Dermis blood vessel endothelial cell (primary cell): Measurements from ENCODE around the gene EEF1AKMT2. TPM values are rescaled to one million over a fixed set of nuclear protein-coding genes. Genes with fewer than 3 reads are reported as not detected.
"Not testable (repeated sequence)": the region's sequence is repeated elsewhere in the genome, so short reads cannot be mapped to it uniquely, and the experiment has no call there.

Source experiments
- DNase-seq: peaks from one replicate; pipeline ENCODE4 v3.0.0; 2010
- total RNA-seq: library from RNA; depleted of rRNA; stranded (reverse); fragments of >200 nt; gene quantifications from 2 replicates; pipeline ENCODE4 v1.2.3, GENCODE V29; 2014

EEF1AKMT2 gene
- 10.4 and 20.9 TPM in 2 replicates for total RNA-seq

DNA sequence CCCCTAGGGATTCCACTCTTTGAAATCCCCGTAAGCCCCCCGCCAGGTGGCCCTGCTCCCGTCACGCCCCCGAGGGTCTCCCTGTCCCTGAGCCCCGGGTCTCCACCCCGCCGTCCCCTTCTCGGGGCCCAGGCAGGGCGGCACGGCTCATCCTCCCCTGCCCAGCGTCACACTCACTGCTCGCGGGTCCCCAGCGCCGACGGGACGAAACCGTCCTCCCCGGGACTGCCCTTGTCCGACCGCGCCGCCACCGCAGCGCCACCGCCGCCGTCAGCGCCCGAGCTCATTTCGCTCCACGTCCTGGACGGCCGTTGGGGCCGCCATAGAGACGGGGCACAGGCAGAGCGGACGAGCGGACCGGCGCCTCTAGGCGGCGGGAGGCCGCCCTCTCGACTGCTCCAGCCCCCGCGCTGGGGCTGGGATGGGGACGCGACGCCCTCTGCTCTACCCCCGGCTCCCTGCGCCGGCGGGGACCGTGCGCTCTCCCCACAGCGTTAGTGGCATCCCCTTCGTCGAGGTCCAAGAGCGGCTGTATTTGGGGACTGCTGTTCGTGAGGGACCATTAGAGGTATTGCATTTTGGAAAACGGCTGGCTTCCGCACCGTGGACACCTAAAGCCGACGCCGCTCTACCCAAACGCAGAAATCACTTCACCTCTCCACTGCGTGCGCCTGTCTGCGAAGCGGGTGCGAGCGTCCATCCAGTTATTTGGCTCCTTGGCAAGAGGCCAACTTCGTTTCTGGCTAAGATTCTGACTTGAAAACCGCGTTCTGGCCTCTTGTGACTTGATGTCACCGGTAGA is at the start of gene EEF1AKMT2:
Gene EEF1AKMT2, minus strand, starts transcription at position 341 of the 802 bp plus-strand sequence. Its CDS starts 54 bp downstream, at position 287.
- peak; percentile 93 for DNase-seq

DNA sequence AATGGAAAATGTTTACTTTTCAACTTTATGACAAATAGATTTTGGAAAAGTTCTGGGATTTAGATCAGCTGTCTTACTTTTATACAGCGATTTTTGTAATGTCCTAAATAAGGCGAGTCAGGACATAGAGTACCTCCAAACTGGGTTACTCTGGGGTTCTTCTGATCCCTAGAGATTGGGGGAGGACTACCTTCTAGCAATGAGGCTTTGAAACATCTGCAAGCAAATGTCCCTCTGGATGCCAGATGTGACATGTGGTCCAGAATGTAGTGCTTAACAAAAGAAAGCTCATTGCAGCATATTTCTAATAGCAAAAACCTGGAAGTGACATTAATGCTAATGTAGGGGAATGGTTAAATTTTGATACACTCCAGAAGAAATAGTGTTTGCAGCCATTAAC is 46.0 kb upstream of the EEF1AKMT2 start:
- DNase-seq: no peak

DNA sequence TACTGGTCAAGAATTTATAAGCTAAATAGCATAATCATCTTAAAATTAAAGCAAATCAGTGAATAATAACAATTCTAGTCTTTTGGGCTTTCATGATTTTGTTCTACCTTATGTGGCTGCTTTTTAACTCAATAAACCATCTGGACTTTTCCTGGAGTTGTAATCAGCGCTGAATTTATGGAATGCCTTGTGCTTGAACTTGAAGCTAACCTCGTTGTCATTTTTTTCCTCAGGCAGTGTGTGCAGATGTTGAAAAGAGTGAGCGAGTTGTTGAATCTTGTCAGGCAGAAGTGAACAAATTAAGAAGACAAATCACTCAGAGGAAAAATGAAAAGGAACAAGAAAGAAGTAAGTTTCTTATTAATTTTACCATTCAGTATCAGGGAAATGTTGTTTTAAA is 39.4 kb upstream of the EEF1AKMT2 start:
- no peak for DNase-seq

DNA sequence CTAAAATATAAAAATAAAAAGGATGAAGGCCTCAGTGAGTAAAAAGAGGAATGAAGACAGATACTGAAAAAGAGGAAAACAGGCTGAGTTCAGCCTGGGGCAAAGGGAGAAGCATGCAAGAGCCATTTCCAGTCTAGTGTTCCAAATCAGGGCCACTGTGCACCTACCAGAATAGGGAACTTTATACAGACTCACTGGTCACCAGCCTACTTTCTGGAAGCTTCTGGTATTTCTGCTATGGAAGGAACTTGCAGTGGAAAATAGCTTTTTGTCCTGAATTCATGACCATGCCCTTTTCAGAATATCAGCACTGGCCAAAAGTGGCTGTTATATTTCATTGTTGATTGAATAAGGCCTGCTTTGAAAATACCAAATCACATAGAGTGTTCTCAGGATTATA is 38.8 kb upstream of the EEF1AKMT2 start:
- DNase-seq: no peak

DNA sequence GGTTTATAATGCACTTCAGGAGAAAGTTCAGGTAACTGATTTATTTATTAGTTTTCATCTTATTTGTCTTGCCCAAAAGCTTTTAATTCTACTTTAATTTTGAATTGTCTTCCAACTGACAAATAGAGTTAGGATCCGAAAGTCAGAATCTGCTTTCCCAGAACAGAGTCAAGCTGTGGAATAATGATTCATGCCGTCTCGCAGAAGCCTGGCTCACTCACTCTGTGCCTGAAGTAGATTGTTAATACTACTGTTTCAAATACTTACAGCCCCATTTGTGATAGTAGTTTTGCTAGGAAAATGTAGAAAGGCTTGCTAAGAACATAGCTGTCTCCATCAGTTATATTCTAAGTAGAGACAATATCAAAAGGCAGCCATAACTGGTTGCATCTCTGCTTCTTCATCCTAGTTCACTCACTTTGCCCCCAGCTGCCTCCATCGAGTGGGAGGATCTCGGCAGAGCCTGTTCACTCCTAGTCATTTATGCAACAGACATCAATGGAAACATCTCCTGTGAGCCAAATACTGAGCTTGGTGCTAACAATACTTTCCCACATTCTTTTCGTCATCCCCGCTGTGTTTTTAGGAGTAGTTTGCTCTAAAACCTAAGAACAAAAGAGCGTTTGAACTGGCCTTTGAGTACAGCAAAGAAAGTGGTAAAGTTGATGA is 37.9 kb upstream of the EEF1AKMT2 start:
- DNase-seq: no peak

DNA sequence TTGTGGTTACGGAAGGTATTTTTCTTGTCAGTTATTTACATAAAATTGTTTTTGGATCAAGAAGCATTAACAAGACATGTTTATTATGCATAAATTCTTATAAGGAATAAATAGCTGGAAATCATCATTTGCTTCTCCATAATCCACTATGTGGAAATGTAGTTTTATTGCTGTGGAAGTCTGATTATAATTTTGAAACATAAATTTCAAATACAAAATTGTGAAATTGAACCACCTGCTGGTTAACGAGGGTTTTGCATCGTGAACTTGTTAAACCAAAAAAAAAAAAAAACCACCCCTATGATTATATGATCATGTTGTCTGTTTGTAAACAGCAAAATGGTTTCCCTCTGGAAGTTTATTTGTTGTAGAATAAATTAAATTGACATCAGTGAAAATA is 35.8 kb upstream of the EEF1AKMT2 start:
- peak; percentile 58 for DNase-seq

DNA sequence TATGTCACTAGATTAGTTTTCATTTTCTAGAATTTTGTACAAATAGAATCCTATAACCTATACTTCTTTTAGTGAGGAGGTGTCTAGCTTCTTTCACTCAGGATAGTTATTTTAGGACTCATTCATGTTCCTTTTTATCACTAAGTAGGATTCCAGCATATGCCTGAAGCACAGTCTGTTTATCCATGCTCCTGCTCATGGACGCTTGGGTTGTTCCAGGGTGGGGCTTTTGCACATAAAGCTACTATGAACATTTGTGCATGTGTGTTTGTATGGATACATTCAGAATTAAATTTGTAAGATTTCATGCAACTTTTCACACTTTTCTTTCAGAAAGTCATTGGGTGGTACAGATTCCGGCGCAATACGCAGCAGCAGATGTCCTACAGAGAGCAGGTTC is 34.6 kb upstream of the EEF1AKMT2 start:
- DNase-seq: no peak

DNA sequence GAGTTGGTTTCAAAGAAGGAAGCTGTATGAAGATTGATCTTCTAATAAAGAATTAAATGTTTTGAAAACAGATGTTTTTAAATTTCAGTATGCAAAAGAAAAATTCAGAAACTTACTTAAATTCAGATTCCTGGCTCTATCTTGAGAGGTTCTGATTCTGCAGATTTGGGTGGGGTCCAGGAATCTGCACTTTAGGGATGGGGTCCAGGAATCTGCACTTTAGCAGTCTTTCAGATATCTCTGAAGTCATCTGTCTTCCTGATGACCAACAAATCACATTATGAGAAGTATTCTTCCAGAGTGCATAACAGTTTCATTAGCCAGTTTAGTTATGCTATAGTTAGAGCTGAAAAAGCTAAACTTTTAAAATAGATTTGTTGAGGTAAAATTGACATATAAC is 34.0 kb upstream of the EEF1AKMT2 start:
- DNase-seq: no peak

DNA sequence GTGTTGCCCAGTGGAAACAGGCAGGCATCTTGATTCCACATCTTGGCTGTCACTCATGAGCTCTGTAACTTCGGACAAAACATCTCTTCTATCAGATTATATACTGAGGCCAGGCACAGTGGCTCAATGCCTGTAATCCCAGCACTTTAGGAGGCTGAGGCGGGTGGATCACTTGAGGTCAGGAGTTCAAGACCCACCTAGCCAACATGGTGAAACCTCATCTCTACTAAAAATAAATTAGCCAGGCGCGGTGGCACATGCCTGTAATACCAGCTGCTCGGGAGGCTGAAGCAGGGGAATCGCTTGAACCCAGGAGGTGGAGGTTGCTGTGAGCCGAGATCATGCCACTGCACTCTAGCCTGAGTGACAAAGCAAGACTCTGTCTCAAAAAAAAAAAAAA is 33.2 kb upstream of the EEF1AKMT2 start:
- not testable (repeated sequence) for DNase-seq

DNA sequence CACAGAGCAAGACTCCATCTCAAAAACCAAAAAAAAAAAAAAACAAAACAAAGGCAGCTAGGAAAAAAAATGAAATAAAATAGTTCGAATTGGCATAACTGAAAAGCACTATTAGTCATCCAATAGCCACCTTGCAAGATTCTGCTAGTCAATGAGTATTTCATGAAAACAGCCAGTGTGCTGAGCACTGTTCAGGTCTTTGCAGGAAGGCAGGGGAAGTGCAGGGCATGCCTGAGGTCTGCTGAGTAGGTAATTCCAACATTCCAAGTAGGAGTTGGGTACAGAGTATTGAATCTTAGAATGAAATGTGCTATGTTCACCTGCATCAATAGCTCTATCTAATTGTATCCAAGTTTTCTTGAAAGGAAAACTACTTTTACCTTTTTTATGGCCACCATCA is 32.8 kb upstream of the EEF1AKMT2 start:
- no peak for DNase-seq

DNA sequence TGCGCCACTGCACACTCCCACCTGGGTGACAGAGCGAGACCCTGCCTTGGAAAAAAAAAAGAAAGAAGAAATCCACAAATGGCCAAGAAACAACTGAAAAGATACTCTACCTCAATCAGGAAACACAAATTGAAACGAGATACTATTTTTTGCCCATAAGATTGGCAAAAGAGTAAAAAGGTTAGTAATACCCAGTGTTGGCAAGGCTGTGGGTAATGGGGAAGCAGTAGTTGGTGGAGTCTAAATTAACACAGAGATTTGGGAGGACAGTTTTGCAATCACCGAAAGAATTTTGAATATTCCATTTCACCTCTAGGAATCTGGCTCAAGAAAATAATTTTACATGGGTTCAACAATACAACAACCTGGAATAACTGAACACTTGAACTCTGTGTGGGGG is 29.8 kb upstream of the EEF1AKMT2 start:
- DNase-seq: no peak

DNA sequence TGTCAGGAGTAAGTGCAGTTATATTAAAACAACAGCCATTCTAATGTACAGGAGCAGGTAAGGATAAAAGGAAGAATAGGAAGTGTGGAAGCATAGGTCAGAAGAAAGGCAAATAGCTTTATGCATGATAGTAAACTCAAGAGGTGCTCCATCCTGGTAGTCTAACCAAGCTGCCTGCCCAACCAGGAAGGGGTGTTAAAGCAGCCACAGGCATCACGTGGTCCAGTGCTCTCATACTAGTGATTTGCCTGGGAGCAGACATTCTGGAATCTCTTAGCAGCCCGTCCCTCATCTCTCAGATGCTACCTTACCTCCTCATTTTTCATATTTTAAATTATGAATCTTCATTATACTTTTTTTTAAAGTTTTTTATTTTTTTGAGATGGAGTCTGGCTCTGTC is 28.4 kb upstream of the EEF1AKMT2 start:
- DNase-seq: no peak

DNA sequence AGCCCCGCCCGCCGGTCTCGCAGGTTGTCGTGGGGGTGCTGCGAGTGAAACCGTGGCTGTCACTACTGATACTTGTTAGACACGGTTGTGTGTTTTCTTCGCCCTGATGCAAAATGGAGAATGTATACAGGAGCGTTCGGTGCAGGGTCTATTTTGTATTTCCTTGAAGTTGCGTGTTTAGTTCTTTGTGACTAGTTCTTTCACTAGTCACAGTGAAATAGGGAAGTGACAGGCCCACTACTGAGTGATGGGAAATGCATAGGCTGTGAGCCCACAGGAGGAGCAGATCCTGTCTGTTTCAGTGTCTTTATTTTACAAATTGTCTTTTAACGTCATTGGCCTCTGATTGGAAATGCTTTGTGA is 10.6 kb upstream of the EEF1AKMT2 start:
- no peak for DNase-seq

DNA sequence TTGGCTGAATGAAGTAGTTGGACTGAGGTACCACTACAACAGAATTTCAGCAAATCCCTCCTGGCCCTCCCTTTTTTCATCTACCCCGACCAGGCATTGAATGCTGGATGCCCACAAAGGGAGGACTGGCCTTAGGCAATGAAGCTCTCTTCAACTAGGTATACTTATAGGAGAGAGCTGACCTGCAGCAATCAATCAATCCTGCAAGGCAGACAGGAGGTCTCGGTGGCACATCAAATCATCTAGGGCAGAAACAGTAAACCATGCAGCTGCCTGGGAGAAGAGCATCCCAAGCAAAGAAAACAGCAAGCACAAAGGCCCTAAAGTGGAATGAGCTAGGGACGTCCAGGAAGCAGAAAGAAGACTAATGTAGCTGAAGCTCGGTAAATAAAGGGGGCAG is 7.5 kb upstream of the EEF1AKMT2 start:
- no peak for DNase-seq

DNA sequence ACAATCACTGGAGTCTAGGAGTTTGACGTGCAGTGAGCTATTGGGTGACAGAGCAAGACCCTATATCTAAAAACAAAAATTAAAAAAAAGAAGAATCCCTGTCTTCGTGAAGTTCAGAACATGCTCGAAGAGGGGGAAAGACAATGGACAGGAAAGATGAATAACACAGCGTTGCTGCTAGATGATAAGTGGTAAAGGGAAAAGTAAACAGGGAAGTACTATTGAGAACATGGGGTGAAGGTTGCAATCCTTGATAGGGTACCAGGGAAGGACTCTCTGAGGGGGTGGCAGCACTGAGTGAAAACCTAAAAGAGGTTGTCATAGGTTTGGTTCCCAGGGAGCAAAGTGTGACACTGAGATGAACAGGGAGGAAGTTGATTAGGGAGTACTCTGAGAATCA is 7.1 kb upstream of the EEF1AKMT2 start:
- no peak for DNase-seq

DNA sequence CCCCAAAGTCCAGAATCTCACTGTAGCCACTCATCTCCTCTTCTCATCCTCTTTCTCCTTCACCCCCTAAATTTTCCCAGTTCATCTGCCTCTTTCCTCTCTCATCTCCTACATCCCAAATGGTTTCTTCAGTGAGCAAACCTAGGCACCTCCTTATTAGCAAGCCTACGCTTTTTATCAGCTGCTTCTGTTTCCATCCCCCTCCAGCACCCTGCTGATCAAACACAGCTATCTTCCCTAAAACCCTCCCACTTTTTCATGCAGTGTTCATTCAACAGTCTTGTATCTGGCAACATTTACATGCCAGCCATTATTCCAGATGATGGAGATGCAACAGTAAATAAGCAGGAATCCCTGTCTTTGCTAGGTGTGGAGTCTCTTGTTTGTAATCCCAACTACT is 6.7 kb upstream of the EEF1AKMT2 start:
- DNase-seq: no peak

DNA sequence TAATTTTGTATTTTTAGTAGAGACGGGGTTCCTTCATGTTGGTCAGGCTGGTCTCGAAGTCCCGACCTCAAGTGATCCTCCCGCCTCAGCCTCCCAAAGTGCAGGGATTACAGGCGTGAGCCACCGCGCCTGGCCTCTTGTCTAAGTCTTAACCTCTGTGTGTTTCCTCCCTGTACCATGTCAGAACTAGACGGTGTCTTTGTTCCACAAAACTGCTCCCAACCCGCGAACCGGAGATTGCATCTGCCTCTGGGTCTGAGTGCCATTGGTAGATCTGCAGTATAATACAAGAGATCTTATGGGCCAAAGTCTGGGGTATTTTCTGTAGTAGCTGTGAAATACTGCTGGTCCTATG is 1.3 kb upstream of the EEF1AKMT2 start:
- no peak for DNase-seq

DNA sequence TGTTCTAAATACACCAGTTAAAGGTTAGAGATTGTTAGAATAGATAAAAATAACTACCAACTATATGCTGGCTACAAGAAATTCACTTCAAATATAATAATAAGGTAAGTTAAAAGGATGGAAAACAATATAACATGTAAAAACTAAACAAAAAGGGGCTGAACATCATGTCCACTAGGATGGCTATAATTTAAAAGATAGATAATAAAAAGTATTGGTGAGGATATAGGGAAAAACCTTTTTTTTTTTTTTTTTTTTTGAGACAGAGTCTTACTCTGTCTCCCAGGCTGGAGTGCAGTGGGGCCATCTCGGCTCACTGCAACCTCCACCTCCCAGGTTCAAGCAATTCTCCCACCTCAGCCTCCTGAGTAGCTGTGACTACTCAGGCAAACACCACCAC is 8.8 kb downstream of the EEF1AKMT2 start:
- DNase-seq: not testable (repeated sequence)

DNA sequence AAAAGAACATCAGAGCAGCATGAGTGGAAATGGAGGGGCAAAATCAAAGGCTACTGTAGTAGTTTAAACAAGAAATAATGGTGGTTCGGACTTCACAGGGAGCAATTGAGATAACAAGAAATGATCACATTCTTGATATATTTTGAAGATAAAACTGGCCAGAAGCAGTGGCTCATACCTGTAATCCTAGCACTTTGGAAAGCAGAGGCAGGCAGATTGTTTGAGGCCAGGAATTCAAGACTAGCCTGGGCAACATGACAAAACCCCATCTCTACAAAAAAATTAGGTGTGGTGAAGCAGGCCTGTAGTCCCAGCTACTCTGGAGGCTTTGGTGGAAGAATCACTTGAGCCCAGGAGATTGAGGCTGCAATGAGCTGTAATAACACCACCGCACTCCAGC is 22.9 kb downstream of the EEF1AKMT2 start:
- DNase-seq: no peak

DNA sequence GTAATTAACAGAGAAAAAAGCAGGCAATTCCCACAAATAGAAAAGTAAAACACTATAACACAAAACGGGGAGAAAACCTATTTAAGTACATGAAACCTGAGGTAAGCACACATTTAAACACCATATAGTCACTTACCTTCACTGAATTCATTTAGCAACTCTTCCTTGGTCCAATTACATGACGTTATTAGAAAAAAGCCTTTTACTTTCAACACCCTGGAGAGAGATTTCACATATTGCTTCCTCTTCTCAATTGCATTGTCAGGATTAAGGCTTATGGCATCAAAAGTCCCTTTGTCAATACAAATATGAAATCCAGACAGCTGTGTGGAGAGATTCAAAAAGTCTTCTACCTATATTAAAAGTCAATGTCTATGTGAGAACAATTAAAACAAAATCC is 26.4 kb downstream of the EEF1AKMT2 start:
- peak; percentile 11 for DNase-seq

DNA sequence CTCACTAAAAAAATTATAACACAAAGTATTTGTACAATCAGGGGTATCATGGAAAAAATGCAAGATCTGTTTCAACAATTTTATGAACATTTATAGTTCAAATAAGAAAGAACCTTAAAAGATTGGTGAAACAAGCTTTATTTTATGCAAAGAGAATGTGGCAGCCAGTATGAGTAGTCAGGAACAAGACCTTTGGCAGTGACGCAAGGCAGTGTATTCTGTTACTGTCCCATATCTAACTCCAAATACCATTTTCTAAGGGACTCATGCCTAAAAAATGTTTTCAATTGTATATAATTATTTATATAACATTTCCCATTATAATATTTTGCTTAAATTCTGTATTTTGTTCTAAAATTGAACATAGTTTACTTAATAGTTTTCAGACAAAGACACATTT is 28.4 kb downstream of the EEF1AKMT2 start:
- no peak for DNase-seq

DNA sequence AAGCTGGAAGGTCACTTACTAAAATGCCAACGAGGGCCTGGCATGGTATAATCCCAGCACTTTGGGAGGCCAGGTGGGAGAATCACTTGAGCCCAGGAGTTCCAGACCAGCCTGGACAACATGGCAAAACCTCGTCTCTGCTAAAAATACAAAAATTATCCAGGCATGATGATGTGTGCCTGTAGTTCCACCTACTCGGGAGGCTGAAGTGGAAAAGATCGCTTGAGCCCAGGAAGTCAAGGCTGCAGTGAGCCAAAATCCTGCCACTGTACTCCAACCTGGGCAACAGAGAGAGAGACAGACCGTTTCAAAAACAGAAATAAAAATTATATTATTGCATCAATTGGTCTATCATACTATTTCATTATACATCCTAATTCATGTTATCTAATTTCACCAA is 29.4 kb downstream of the EEF1AKMT2 start:
- DNase-seq: no peak

DNA sequence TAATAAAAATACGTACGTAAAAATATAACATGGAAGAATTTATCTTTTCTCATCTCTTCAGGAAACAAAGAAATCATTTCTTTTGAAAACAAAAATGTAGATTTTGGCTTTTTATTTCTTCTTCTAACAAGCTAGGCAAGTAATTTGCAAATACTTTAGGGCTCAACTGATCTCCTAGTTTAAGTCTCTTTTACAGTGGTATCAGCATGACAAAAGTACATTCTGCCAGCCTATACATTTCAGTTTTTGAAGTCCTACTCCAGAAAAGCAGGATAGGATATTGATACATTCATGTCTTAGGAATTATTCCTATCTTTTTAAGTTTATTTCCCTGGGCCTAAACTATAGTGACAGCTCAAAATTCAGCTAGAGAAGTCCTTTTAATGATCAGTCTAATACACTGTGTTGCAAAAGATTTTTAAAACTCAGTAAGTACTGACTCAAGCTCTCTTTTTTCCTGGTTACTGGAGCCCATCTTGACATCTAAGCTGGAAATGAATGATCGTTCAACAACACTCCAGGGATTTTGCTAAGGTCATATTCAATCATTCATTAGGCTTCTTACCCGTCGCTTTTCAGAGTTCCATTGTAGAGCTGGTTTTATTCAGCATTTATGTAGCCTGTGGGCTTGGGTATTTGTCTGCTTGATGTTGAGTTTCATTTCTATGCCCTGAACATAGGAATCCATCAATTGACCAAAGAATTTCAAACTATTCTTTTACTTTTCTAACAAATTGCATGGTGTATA is 35.4 kb downstream of the EEF1AKMT2 start:
- DNase-seq: no peak

DNA sequence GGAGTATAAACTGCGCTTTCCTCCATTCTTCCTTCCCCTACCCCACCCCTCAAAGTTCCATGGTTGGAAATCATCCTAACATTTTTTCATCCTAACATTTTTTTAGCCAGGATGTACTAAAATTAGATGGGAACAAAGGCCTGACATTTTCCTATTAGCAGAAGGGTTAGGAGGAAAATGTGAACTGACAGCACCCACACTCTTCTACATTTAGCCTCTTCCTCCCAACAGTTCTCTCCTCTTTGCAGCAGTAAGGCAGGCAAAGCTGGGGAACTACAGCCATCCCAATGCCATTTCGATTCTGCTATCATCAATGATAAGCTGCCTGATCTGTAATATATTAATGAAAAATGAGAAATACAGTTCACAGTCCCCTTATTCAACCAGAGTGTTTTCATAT is 36.1 kb downstream of the EEF1AKMT2 start:
- no peak for DNase-seq
